GM21360 (cell line): ENCODE data around the gene ERN1.

Experiments
- ATAC-seq: cut with Tn5 transposase; IDR thresholded peaks from one replicate; pipeline ENCODE4 v1.9.1; 2021; ENCODE audit warnings: mild to moderate bottlenecking, moderate library complexity; ENCODE audit not compliant: unreplicated experiment

Gene ERN1

GRCh38 chr17:64158406-64158805 lies 28.5 kb upstream of the ERN1 start:
- no peak for ATAC-seq

- ATAC-seq = no peak
These were observed 27.8 kb upstream of the ERN1 start for GRCh38 chr17:64157669-64158180.

GRCh38 chr17:64156670-64157069 lies 26.7 kb upstream of the ERN1 start:
- no peak for ATAC-seq

- ATAC-seq = no peak
These were observed 26.0 kb upstream of the ERN1 start for GRCh38 chr17:64155751-64156544.

- no peak for ATAC-seq
These were observed 25.2 kb upstream of the ERN1 start for GRCh38 chr17:64155129-64155528.

- ATAC-seq = no peak
These were observed 24.8 kb upstream of the ERN1 start for GRCh38 chr17:64154717-64155116.

GRCh38 chr17:64154313-64154695 lies 24.4 kb upstream of the ERN1 start:
- ATAC-seq = no peak

- ATAC-seq = no peak
These were observed 23.8 kb upstream of the ERN1 start for GRCh38 chr17:64153565-64154312.

- no peak for ATAC-seq
These were observed 22.6 kb upstream of the ERN1 start for GRCh38 chr17:64152428-64153125.

GRCh38 chr17:64151016-64151368 lies 21.0 kb upstream of the ERN1 start:
- ATAC-seq = no peak

- ATAC-seq = no peak
These were observed 20.5 kb upstream of the ERN1 start for GRCh38 chr17:64150237-64151015.

- no peak for ATAC-seq
These were observed 19.3 kb upstream of the ERN1 start for GRCh38 chr17:64149196-64149595.

GRCh38 chr17:64148699-64149098 lies 18.8 kb upstream of the ERN1 start:
- no peak for ATAC-seq

- ATAC-seq = no peak
These were observed 18.2 kb upstream of the ERN1 start for GRCh38 chr17:64148017-64148631.

- no peak for ATAC-seq
These were observed 17.4 kb upstream of the ERN1 start for GRCh38 chr17:64147110-64148016.

GRCh38 chr17:64146418-64147109 lies 16.6 kb upstream of the ERN1 start:
- ATAC-seq = no peak

GRCh38 chr17:64145751-64146417 lies 15.9 kb upstream of the ERN1 start:
- peak; percentile 95 for ATAC-seq

GRCh38 chr17:64145375-64145750 lies 15.4 kb upstream of the ERN1 start:
- no peak for ATAC-seq
